ENCODE results near the gene BLOC1S3.
A peak's percentile ranks its signal among the peaks of the same experiment; 100 is the strongest.

Gene BLOC1S3

DNA sequence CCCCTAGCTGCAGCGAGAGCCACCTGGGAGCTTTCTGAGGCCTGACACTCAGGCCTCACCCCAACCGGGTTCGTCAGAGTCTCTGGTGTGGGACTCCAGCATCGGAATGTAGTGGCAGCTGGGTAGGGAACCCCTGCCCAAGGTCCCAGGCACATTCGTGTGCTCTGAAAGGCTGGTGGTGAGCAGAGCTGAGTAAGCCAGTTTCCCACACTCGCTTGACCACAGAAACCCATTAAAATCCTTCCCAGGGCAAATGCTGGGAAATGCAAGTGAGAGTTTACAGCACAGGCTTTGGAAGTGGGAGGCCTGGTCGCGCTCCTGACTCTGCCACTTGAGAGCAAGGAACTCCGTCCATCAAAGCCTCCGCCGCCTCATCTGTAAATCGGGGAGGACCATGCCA, 4.8 kb upstream of the BLOC1S3 start:
- H3K4me3 ChIP-seq (ENCODE audit: low read depth, low read length), result no peak overlapping the region
- DNase-seq (ENCODE audit: low read depth), result no peak
- TF ChIP-seq MYC (IDR thresholded peaks at IDR 0.05; ENCODE audit: low read depth, low read length), result no peak
- TF ChIP-seq, protein P1, sequence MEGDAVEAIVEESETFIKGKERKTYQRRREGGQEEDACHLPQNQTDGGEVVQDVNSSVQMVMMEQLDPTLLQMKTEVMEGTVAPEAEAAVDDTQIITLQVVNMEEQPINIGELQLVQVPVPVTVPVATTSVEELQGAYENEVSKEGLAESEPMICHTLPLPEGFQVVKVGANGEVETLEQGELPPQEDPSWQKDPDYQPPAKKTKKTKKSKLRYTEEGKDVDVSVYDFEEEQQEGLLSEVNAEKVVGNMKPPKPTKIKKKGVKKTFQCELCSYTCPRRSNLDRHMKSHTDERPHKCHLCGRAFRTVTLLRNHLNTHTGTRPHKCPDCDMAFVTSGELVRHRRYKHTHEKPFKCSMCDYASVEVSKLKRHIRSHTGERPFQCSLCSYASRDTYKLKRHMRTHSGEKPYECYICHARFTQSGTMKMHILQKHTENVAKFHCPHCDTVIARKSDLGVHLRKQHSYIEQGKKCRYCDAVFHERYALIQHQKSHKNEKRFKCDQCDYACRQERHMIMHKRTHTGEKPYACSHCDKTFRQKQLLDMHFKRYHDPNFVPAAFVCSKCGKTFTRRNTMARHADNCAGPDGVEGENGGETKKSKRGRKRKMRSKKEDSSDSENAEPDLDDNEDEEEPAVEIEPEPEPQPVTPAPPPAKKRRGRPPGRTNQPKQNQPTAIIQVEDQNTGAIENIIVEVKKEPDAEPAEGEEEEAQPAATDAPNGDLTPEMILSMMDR (IDR thresholded peaks at IDR 0.05; ENCODE audit: low read depth, low read length), result no peak
- TF ChIP-seq POLR2A (IDR thresholded peaks at IDR 0.05; ENCODE audit: extremely low read depth, insufficient read length), result no peak
- TF ChIP-seq, protein P2, sequence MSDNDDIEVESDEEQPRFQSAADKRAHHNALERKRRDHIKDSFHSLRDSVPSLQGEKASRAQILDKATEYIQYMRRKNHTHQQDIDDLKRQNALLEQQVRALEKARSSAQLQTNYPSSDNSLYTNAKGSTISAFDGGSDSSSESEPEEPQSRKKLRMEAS (IDR thresholded peaks at IDR 0.05; ENCODE audit: low read depth, low read length), result no peak

DNA sequence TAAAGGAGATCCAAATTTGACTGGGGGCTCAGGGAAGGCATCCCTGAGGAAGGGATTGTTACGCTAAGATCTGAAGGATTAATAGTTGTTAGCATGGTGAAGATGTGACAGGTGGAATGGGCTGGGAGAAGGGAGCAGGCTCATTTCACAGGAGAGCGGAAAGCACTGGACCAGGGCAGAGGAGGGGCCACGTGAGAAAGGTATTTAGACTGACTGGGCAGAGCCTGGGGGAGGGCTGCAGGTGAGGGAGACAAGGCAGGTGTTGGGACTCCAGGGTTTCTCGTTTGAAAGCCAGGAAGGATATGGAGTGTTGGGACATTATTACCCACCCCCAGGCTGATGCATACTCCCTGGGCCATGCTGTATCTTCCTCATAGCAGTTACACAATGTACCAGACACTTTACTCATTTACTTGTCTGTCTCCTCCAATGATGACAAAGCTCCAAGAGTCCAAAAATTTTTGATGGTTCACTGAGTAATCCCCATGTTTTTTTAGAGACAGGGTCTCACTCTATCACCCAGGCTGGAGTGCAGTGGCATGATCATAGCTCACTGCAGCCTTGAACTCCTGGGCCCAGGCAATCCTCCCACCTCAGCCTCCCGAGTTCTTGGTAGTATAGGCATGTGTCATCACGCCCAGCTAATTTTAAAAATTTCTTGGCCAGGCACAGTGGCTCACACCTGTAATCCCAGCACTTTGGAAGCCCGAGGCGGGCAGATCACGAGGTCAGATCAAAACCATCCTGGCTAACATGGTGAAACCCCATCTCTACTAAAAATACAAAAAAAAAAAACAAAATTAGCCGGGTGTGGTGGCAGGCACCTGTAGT, 2.9 kb upstream of the BLOC1S3 start:
- TF ChIP-seq, protein P2 (IDR thresholded peaks at IDR 0.05; ENCODE audit: low read depth, low read length), result no peak
- no peak for TF ChIP-seq POLR2A (IDR thresholded peaks at IDR 0.05; ENCODE audit: extremely low read depth, insufficient read length)
- TF ChIP-seq, protein P1 (IDR thresholded peaks at IDR 0.05; ENCODE audit: low read depth, low read length), result no peak
- TF ChIP-seq MYC (IDR thresholded peaks at IDR 0.05; ENCODE audit: low read depth, low read length), result no peak
- DNase-seq (ENCODE audit: low read depth), result no peak
- H3K4me3 ChIP-seq (ENCODE audit: low read depth, low read length), result no peak overlapping the region

DNA sequence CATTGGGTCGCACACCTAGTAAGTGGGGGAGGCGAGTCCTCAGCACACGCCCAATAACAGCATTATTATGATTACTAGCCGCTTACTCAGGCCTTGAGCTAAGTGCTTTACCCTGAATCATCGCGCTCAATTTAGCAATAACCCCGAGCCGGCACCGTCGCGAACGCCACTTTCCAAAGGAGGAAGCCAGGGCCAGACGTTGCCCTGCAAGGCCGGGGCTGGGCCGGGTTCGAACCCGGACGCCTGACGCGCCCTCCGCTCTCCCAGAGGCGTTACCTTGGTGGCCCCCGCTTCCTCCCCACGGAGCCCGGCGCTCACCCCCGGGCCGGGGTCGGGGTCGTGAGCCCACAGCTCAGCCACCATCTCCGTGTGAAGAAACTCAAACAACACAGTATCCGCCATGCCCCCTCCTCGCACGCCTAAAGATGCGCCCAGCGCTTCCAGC, 745 bp upstream of the BLOC1S3 start, which contains the start of gene TRAPPC6A:
TRAPPC6A (minus strand) TSS at position 421 of the 445 bp plus-strand sequence; CDS start at position 402, 19 bp downstream.
- TF ChIP-seq, protein P1 (IDR thresholded peaks at IDR 0.05; ENCODE audit: low read depth, low read length), result no peak
- TF ChIP-seq, protein P2 (IDR thresholded peaks at IDR 0.05; ENCODE audit: low read depth, low read length), result no peak
- TF ChIP-seq POLR2A (IDR thresholded peaks at IDR 0.05; ENCODE audit: extremely low read depth, insufficient read length), result peak; percentile 64
- peak within 1 kb of the TSS; percentile 88 for H3K4me3 ChIP-seq (ENCODE audit: low read depth, low read length)
- DNase-seq (ENCODE audit: low read depth), result peak; percentile 80

DNA sequence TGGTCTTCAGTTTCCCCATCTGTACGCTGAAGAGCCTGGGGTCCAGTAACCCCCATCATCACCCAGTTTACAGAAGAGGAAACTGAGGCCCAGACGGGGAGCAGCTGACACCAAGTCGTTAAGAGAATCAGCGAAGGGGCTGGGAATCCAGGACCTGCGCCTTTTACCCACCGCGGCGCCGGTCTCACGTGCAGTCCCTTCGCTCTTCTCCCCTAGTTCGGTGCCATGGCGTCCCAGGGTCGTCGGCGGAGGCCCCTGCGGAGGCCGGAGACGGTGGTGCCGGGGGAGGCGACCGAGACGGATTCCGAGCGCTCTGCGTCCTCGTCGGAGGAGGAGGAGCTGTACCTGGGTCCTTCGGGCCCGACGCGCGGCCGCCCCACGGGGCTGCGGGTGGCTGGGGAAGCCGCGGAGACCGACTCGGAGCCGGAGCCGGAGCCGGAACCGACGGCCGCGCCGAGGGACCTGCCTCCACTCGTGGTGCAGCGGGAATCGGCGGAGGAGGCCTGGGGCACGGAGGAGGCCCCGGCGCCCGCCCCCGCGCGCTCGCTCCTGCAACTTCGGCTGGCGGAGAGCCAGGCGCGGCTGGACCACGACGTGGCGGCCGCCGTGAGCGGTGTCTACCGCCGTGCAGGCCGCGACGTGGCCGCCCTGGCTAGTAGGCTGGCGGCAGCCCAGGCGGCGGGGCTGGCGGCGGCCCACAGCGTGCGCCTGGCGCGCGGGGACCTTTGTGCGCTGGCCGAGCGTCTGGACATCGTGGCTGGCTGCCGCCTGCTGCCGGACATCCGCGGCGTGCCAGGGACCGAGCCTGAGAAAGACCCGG, 698 bp downstream of the BLOC1S3 start:
- DNase-seq (ENCODE audit: low read depth), result peak; percentile 41
- H3K4me3 ChIP-seq (ENCODE audit: low read depth, low read length), result peak overlapping the region; percentile 76
- TF ChIP-seq MYC (IDR thresholded peaks at IDR 0.05; ENCODE audit: low read depth, low read length), result no peak
- no peak for TF ChIP-seq POLR2A (IDR thresholded peaks at IDR 0.05; ENCODE audit: extremely low read depth, insufficient read length)
- TF ChIP-seq, protein P1 (IDR thresholded peaks at IDR 0.05; ENCODE audit: low read depth, low read length), result no peak

DNA sequence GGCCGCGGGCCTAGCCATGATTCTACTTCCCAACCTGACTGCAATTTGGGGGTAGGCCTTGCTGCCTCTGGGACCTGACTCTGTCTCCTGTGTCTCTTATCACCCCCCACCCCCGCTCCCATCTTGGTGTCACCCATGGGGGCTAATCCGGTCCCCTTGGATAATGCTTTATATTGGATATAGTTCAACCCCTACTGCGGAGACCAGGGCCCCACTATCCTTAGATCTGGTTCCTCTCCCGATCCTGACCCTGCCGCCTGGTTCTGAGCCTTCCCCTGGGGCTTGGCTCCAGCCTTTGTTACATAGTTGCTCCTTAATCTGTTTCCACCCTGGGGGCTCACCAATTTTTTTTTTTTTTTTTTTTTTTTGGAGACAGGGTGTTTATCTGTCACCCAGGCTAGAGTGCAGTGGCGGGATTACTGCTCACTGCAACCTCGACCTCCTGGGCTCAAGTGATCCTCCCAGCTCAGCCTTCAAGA, 1.3 kb downstream of the BLOC1S3 start:
- TF ChIP-seq, protein P1 (IDR thresholded peaks at IDR 0.05; ENCODE audit: low read depth, low read length), result no peak
- TF ChIP-seq MYC (IDR thresholded peaks at IDR 0.05; ENCODE audit: low read depth, low read length) (no peak), POLR2A (IDR thresholded peaks at IDR 0.05; ENCODE audit: extremely low read depth, insufficient read length) (no peak)
- TF ChIP-seq, protein P2 (IDR thresholded peaks at IDR 0.05; ENCODE audit: low read depth, low read length), result no peak
- no peak for DNase-seq (ENCODE audit: low read depth)
- H3K4me3 ChIP-seq (ENCODE audit: low read depth, low read length), result peak overlapping the region; percentile 59

Measured in NB4 (cell line).